KBM-7 (cell line): ENCODE results near the gene ERBB4.

Experiments
- DNase-seq: peaks from one replicate; pipeline ENCODE4 v3.0.0-alpha.2; 2015
- in situ Hi-C: fragments of 300-500 bp; cut with MboI; formaldehyde crosslinking; loops from 2 replicates; pipeline ENCODE4 v1.14.3; 2020; ENCODE audit warnings: low sequenced_read_pairs, low pct_unique_long_range_greater_than_20kb, mixed read lengths

Gene ERBB4

DNA sequence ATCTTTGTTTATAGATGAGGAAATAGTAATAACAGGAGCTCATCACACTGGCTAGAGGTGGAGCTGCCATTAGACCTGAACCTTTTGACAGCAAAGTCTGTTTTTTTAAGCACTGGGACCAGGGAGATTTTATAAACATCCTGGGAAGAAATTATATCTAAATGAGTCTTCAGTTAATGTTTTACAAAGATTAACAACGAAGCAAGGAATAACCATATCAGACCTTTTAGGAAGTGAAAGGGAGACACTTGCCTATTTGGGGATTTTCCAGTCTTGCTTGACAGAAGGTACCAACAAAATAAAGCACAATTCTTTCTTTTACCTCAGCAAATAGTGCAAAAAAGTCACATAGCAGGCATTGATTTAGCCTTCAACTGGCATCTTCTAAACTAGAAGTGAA lies 1205.2 kb downstream of the ERBB4 start:
- DNase-seq: no peak
- in situ Hi-C loops: no loop called here

DNA sequence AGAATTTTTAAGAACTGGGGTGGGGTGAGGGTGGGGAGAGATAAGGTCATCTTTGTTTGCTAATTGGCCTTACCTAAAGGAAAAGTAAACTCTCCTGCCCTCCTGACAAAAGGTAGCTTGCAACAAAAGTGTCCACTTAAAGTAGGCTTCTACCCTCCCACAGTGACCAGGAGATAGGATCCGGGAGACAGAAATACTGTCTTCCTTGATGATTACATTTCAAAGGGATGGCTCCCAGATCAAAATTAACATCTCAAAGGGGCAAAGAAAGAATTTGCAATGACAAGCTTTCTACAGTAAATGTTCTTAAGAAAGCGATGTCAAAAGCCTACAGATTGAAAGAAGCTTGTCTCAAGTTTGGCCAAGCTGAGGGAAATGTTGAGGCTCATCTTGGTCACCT lies 1206.9 kb downstream of the ERBB4 start:
- DNase-seq: no peak
- in situ Hi-C loops: no loop called here

DNA sequence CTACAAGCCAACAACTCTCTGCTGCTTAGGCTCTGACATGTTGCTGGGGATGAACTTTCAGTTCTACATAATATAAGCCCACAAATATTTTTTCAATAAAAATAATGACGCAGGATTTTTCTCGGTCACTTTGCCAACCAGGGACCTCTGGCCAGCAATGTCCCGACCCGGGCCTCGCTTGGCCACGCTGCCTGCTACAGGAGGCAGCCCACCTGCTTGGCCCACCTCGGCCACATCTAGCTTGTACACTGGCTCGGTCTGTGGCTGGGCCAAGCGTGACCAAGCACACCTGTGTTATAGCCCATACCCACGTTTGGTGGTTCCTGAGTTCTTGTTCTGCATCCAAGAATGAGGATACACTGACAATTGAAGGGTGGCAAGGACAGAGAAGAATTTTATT lies 1208.7 kb downstream of the ERBB4 start:
- in situ Hi-C loops: no loop called here
- no peak for DNase-seq

GRCh38 chr2:211329421-211329820 lies 1209.2 kb downstream of the ERBB4 start:
- in situ Hi-C loops: no loop called here
- no peak for DNase-seq

GRCh38 chr2:211328126-211328525 lies 1210.5 kb downstream of the ERBB4 start:
- in situ Hi-C loops: no loop called here
- no peak for DNase-seq
